ENCODE results near the gene NHS.

DNA sequence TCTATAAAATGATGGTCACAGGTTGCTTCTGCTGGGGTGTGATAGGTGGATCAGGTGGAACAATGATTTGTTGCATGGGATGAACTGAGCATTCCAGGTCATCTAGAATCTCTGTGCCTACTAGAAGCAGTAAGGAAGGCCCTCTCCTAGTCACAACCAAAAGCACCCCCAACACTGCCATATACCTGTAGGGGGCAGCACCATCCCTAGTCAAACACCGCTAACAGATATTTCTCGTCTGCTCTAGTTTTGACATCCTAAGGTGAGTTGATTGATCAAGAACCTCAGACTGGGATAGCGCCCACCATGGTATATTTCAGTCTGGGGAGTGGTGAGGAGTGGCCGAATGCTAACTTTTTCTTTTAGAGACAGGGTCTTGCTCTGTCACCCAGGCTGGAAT, 160.2 kb downstream of the NHS start:
- TF ChIP-seq, protein P1, sequence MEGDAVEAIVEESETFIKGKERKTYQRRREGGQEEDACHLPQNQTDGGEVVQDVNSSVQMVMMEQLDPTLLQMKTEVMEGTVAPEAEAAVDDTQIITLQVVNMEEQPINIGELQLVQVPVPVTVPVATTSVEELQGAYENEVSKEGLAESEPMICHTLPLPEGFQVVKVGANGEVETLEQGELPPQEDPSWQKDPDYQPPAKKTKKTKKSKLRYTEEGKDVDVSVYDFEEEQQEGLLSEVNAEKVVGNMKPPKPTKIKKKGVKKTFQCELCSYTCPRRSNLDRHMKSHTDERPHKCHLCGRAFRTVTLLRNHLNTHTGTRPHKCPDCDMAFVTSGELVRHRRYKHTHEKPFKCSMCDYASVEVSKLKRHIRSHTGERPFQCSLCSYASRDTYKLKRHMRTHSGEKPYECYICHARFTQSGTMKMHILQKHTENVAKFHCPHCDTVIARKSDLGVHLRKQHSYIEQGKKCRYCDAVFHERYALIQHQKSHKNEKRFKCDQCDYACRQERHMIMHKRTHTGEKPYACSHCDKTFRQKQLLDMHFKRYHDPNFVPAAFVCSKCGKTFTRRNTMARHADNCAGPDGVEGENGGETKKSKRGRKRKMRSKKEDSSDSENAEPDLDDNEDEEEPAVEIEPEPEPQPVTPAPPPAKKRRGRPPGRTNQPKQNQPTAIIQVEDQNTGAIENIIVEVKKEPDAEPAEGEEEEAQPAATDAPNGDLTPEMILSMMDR (IDR thresholded peaks at IDR 0.05): no peak
- no peak for TF ChIP-seq POLR2A (IDR thresholded peaks at IDR 0.05)
